GM12891 (cell line): ENCODE measurements around the gene CMBL.

Source experiments
- POLR2A ChIP-seq: IDR thresholded peaks from 2 replicates; pipeline ENCODE4 v1.6.1; 2011; ENCODE audit warnings: low read depth, low read length, control low read depth
- POLR2AphosphoS5 ChIP-seq: IDR thresholded peaks from 2 replicates; pipeline ENCODE4 v1.6.1; 2011; ENCODE audit warnings: low read depth, low read length, control low read depth
- POU2F2 ChIP-seq: IDR thresholded peaks from 2 replicates; pipeline ENCODE4 v1.6.1; 2011; ENCODE audit warnings: low read depth, mild to moderate bottlenecking, control low read depth, low read length, moderate library complexity
- SPI1 ChIP-seq: IDR thresholded peaks from 2 replicates; pipeline ENCODE4 v1.6.1; 2011; ENCODE audit warnings: low read depth, low read length, control low read depth
- TAF1 ChIP-seq: IDR thresholded peaks from 2 replicates; pipeline ENCODE4 v1.6.1; 2011; ENCODE audit warnings: low read depth, low read length, control low read depth

DNA sequence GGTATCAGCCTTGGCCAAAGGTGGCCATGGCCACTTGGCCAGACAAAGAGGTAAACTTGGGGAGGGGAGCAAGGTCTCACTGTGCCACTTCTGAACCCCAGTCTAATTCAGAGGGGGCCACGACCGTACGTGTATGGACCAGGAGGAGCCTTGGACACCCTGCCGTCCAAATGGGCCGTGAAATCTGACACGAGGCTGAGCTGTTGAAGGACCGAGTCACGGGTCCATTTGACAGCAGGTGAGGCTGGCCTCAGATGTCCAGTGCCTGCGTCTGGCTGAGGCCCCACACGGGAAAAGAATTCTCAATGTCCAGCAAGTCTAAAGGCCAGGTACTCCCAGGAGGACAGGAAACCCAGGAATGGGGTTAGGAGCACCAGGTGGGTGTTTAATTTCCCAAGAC is 17.7 kb downstream of the CMBL start:
- TF ChIP-seq TAF1 (no peak), POLR2AphosphoS5 (no peak), POU2F2 (no peak), POLR2A (no peak), SPI1 (no peak)
